Body of pancreas (tissue), 4 donors: Measurements from ENCODE around the gene SLC44A1. TPM values are rescaled to one million over a fixed set of nuclear protein-coding genes. Genes with fewer than 3 reads are reported as not detected.
"Not testable (repeated sequence)": the region's sequence is repeated elsewhere in the genome, so short reads cannot be mapped to it uniquely, and the experiment has no call there.

Experiments used
- ATAC-seq: fragments of 150-250 bp; one replicate; pipeline ENCODE4 v1.9.1; 2016
- DNase-seq, 4 donors: peaks; one replicate each; pipeline ENCODE4 v3.0.0-alpha.2; 2019
- H3K27ac ChIP-seq, 4 donors: fragments of 200-600 bp; sonication (generic); 1 replicate in 3 of 4; 2 replicates in 1 of 4; pipeline versions ENCODE4 v1.5.1 to v1.6.1; 2016 to 2019; ENCODE audit warnings: mild to moderate bottlenecking in 1 of 4, mixed read lengths in 1 of 4, moderate library complexity in 1 of 4
- H3K27me3 ChIP-seq, 2 donors: fragments of 200-600 bp; sonication (generic); one replicate each; pipeline ENCODE4 v1.6.0; 2016; ENCODE audit warnings: mild to moderate bottlenecking in 1 of 2
- H3K36me3 ChIP-seq, 2 donors: fragments of 200-600 bp; sonication (generic); replicated peaks in 1 of 2; 2 replicates each; pipeline ENCODE4 v1.5.1; 2016; ENCODE audit warnings: low read depth in 2 of 2; ENCODE audit not compliant: insufficient read depth in 1 of 2
- H3K4me1 ChIP-seq: fragments of 200-600 bp; sonication (generic); one replicate; pipeline ENCODE4 v1.6.0; 2016
- H3K4me3 ChIP-seq, 2 donors: fragments of 200-600 bp; sonication (generic); 1 replicate in 1 of 2; 2 replicates in 1 of 2; pipeline ENCODE4 v1.5.1; 2016 to 2019
- H3K9me3 ChIP-seq, 3 donors: fragments of 200-600 bp; sonication (generic); 1 replicate in 2 of 3; 2 replicates in 1 of 3; pipeline ENCODE4 v1.5.1; 2016
- POLR2A ChIP-seq, 3 donors: fragments of 450-650 bp; IDR thresholded peaks; one replicate each; pipeline ENCODE4 v1.6.1; 2016; ENCODE audit warnings: antibody characterized with exemption in 3 of 3, mild to moderate bottlenecking in 2 of 3
- WGBS, 2 donors: methylation state at CpG; one replicate each; pipeline ENCODE4 v1.1.5; 2017; 5-methylcytosine and 5-hydroxymethylcytosine counted together
- intact Hi-C: fragments of 100-400 bp; cut with DNase I; formaldehyde crosslinking; loops from one replicate; pipeline ENCODE4 v1.15.1; 2023
- total RNA-seq, 2 donors: library from RNA; depleted of rRNA; stranded (reverse); fragments of >200 nt; gene quantifications; one replicate each; pipeline ENCODE4 v1.1.0, GENCODE V29; 2016
- TF ChIP-seq, protein P1 (sequence below), 7 experiments: fragments of 450-650 bp in 4 of 7; fragments of 200-600 bp in 3 of 7; sonication (generic) in 3 of 7; IDR thresholded peaks; one replicate each; pipeline ENCODE4 v1.5.1; 2016 to 2019; ENCODE audit warnings: antibody characterized with exemption in 7 of 7

SLC44A1 gene
- total RNA-seq, 2 donors from 2014 or later, result 15.5 to 39.4 TPM

DNA sequence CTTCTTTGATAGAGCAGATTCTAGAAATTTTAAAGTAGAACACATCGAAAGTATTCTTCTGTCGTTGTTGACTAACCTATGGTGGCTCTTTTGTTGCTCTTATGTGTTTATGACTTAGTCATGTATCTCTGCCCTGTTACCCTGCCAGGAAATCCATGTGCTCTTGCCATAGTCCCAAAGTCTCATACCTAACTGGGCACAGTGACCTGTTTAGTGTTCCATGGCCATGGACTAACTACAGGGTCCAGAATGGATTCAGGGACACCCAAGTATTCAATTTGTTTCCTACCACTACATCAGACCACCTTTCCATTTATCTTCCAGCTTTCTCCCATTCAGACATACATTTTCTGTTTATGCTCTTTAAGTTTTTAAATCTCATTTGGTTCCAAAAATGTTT lies 18.0 kb downstream of the SLC44A1 start:
- 87 to 88% methylated on average over 2 of the region's 2 CpGs for WGBS, 2 donors
- Histone ChIP-seq H3K27me3 (no peaks in the 10 kb centered on the region), H3K27ac (no peak overlapping the region), H3K4me1 (peaks cover 34% of the 10 kb centered on the region), H3K9me3 (no peaks in the 10 kb centered on the region), H3K36me3 (no peaks in the 10 kb centered on the region), H3K4me3 (no peak overlapping the region)
- no peak for DNase-seq
- ATAC-seq, result no peak
- TF ChIP-seq, protein P1, sequence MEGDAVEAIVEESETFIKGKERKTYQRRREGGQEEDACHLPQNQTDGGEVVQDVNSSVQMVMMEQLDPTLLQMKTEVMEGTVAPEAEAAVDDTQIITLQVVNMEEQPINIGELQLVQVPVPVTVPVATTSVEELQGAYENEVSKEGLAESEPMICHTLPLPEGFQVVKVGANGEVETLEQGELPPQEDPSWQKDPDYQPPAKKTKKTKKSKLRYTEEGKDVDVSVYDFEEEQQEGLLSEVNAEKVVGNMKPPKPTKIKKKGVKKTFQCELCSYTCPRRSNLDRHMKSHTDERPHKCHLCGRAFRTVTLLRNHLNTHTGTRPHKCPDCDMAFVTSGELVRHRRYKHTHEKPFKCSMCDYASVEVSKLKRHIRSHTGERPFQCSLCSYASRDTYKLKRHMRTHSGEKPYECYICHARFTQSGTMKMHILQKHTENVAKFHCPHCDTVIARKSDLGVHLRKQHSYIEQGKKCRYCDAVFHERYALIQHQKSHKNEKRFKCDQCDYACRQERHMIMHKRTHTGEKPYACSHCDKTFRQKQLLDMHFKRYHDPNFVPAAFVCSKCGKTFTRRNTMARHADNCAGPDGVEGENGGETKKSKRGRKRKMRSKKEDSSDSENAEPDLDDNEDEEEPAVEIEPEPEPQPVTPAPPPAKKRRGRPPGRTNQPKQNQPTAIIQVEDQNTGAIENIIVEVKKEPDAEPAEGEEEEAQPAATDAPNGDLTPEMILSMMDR (IDR thresholded peaks at IDR 0.05), result no peak
- TF ChIP-seq POLR2A (IDR thresholded peaks at IDR 0.05), result no peak
- intact Hi-C loops, result no loop called here

DNA sequence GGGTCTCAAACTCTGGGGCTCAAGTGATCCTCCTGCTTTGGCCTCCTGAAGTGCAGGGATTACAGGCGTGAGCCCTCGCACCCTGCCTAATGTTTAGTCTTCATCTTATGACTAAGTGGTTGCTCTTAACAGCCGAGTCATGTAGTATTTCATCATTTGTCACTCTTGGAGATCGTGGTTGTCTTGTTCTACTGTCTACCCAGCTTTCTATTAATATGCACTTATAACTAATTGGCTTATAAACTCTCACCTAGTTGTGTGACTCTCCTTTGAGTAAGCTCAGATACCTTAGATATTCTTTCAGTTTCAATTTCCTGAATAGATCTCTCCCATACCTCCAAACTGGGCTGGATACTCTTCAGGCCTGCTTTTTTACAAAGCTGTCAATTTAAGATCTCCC lies 19.9 kb downstream of the SLC44A1 start:
- ATAC-seq (no peak), DNase-seq (no peak)
- Histone ChIP-seq H3K27me3 (no peaks in the 10 kb centered on the region), H3K4me3 (no peak overlapping the region), H3K36me3 (no peaks in the 10 kb centered on the region), H3K27ac (no peak overlapping the region), H3K9me3 (no peaks in the 10 kb centered on the region), H3K4me1 (peaks cover 17% of the 10 kb centered on the region)
- WGBS, 2 donors, result 78 to 79% methylated on average over 4 of the region's 4 CpGs
- TF ChIP-seq POLR2A (IDR thresholded peaks at IDR 0.05), result no peak
- TF ChIP-seq, protein P1 (IDR thresholded peaks at IDR 0.05), result no peak
- intact Hi-C loops, result no loop called here

DNA sequence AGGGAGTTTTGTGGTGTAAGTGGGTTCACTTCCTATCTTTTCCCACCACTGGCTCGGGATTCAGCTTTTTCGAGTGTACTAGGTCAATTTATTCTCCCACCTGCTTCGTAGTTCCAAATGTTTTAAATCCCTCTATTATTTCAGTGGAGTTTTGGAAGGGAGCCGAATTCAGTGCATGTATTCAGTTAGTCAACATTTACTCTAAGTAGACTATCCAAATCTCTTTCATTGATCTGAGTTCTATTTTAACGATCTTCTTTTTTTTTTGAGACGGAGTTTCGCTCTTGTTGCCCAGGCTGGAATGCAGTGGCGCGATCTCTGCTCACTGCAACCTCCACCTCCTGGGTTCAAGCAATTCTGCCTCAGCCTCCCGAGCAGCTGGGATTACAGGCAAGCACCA lies 23.8 kb downstream of the SLC44A1 start:
- H3K36me3 ChIP-seq, H3K27ac ChIP-seq, H3K9me3 ChIP-seq, H3K27me3 ChIP-seq, DNase-seq, intact Hi-C loops, H3K4me3 ChIP-seq, H3K4me1 ChIP-seq, ATAC-seq: not testable (repeated sequence)
- 60 to 71% methylated on average over 10 of the region's 10 CpGs for whole genome bisulfite sequencing, 2 donors

DNA sequence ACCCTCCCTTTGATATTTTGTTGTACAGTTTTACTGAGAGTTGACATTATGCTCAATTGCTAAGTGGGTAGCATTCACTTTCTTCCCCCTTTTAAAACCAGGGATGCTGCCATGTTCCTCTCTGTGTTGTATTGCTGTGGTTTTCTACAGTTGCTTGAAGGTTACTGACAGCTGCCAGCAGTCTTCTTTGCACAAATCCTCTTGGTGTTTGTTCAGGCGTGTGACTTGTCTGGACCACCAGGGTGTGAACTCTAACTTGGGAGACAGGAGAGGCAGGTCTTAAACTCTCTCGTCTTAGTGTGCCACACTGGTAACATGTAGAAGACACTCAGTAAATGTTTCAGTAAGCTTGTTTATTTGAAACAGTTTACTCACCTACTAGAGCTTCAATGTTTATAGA lies 25.1 kb downstream of the SLC44A1 start:
- intact Hi-C loops, result no loop called here
- Histone ChIP-seq H3K36me3 (no peaks in the 10 kb centered on the region), H3K4me3 (no peak overlapping the region), H3K27me3 (no peaks in the 10 kb centered on the region), H3K4me1 (peaks cover 10% of the 10 kb centered on the region), H3K9me3 (no peaks in the 10 kb centered on the region), H3K27ac (no peak overlapping the region)
- WGBS, 2 donors, result 89 to 92% methylated on average over 2 of the region's 2 CpGs
- ATAC-seq, result no peak
- TF ChIP-seq, protein P1 (IDR thresholded peaks at IDR 0.05), result no peak
- TF ChIP-seq POLR2A (IDR thresholded peaks at IDR 0.05), result no peak
- DNase-seq, result no peak

DNA sequence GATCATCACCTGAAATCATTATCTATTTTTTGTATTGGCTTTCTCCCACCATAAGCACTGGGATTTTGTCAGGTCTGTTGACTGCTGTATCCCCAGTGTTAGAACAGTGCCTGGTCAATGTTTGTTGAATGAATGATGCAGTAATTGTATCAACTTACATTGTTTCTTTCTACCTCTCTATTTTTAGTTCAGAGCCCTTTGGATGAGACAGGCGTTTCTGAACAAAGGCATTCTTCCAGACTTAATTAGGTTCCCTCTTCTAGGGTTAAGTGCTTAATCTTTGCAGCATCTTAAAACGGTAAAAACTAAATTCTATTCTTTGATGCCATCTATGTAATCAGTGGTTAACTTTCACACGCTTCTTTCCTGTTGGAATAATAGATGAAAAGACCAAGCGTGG lies 26.3 kb downstream of the SLC44A1 start:
- no peaks in the 10 kb centered on the region for H3K27me3 ChIP-seq
- H3K36me3 ChIP-seq, result no peaks in the 10 kb centered on the region
- 40 to 53% methylated on average over 4 of the region's 4 CpGs for WGBS, 2 donors
- no peak for ATAC-seq
- TF ChIP-seq, protein P1 (IDR thresholded peaks at IDR 0.05), result no peak
- no peak for TF ChIP-seq POLR2A (IDR thresholded peaks at IDR 0.05)
- H3K4me1 ChIP-seq, result peaks cover 19% of the 10 kb centered on the region
- DNase-seq, result no peak
- intact Hi-C loops, result no loop called here
- no peaks in the 10 kb centered on the region for H3K9me3 ChIP-seq
- H3K27ac ChIP-seq, result no peak overlapping the region
- no peak overlapping the region for H3K4me3 ChIP-seq
